Smooth muscle cell of the brain vasculature (primary cell): ENCODE measurements around the gene ARHGAP12.
"Not testable (repeated sequence)": the region's sequence is repeated elsewhere in the genome, so short reads cannot be mapped to it uniquely, and the experiment has no call there.

Experiments
- DNase-seq: peaks from one replicate; pipeline ENCODE4 v3.0.0-alpha.2; 2012; ENCODE audit warnings: low read depth, low spot score

The ARHGAP12 gene

GRCh38 chr10:31926765-31927564 lies 1.7 kb downstream of the ARHGAP12 start:
- no peak for DNase-seq

DNA sequence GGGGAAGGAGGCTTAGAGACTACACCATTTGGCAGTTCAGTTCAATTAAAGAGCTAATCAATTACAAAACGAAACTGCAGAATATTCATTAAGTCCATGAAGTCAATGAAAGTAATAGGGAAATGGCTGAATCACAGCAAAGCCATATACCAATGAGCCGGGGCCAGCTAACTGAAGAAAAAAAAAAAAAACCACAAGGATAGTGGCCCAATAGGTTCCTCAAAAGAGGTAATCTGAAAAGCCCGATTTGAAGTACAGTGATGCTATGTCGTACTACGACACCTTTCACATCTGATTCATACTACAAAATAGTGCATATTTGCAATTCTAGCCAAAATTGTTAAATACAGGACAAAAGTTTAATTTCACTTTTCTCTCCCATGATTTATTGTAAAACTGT lies 2.5 kb downstream of the ARHGAP12 start:
- no peak for DNase-seq

- DNase-seq = no peak
Measured at GRCh38 chr10:31924833-31925232, 3.8 kb downstream of the ARHGAP12 start.

DNA sequence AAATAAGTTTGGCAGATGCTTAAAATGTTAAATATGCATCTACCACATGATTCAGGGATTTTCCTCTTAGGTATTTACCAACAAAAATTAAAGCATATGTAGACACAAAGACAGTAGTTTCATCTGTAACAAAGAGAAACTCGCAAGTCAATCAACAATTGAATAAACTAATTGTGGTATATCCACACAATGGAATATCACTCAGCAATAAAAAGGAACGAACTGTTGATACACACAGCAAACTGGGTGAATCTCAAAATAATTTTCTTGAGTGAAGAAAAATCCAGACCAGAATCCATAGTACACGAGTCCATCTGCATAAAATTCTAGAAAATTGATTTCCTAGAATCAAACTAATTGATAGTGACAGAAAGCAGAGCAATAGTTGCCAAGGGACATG lies 5.2 kb downstream of the ARHGAP12 start:
- DNase-seq = no peak

DNA sequence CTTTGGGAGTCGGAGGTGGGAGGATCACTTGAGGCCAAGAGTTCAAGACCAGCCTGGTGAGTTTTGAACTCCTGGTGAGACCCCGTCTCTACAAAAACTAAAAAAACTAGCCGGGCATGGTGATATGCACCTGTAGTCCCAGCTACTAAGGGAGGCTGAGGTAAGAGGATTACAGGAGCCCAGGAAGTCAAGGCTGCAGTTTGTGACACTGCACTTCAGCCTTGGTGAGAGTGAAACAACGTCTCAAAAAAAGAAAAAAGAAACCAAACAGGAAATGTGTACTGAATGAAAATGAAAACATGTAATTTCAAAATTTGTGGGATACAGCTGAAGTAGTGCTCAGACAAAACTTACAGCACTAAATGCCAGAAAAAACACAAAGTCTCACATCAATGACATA lies 7.6 kb downstream of the ARHGAP12 start:
- no peak for DNase-seq

DNA sequence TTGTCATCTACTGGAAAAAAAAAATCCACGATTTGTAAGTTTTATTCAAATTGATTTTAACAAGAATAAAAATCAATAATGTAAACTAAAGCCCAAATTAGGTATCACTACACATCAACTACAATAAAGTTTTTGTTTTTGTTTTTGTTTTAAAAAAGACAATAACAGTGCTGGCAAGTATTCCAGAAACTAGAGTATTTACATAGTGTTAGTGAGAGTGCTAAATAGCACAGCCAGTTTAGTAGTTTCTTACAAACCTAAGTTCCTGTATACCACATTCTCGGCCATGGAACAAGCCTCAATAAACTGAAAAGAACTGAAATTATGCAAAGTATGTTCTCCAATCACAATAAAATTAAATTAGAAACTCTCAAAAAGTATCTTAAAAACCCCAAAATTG lies 8.1 kb downstream of the ARHGAP12 start:
- DNase-seq = no peak

DNA sequence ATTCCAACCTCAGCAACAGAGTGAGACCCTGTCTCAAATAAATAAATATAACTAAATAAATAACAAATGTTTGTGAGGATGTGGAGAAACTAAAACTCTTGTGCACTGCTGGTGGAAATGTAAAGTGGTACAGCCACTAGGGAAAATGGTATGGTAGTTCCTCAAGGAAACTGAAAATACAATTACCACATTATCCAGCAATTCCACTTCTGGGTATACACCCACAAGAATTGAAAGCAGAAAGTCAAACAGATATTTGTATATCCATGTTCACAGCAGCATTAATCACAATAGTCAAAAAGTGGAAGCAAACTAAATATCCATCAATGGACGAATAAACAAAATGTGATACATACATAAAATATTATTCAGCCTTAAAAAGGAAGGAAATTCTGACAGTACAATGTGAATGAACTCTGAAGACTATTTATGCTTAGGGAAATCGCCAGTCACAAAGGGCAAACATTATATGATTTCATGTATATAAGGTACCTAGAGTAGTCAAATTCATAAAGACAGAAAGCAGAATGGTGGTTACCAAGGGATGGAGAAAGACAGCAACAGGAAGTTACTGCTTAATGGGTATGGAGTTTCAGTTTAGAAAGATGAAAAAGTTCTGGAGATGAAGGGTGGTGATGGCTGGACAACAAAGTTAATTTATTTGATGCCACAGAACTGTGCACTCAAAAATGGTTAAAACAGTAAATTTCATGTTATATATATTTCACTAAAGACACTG lies 9.8 kb downstream of the ARHGAP12 start:
- DNase-seq = no peak

DNA sequence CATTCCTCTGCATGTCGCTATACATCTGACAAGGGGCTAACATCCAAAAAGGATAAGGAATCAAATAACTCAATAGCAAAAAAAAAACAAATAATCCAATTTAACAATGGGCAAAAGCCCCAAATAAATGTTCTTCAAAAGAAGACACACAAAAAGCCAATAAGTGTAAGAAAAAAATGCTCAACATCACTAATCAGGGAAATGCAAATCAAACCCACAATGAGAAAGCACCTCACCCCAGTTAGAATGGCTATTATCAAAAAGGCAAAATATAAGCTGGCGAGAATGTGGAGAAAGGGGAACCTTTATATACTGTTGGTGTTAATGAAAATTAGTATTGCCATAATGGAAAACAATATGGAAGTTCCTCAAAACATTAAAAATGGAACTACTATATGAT lies 14.3 kb downstream of the ARHGAP12 start:
- DNase-seq = no peak

GRCh38 chr10:31912898-31913850 lies 15.5 kb downstream of the ARHGAP12 start:
- no peak for DNase-seq

GRCh38 chr10:31912289-31912688 lies 16.3 kb downstream of the ARHGAP12 start:
- DNase-seq = no peak

- DNase-seq = no peak
Measured at GRCh38 chr10:31910016-31910415, 18.6 kb downstream of the ARHGAP12 start.

- DNase-seq = no peak
Measured at GRCh38 chr10:31908157-31908556, 20.5 kb downstream of the ARHGAP12 start.

- no peak for DNase-seq
Measured at GRCh38 chr10:31906039-31906438, 22.6 kb downstream of the ARHGAP12 start.

GRCh38 chr10:31905586-31905985 lies 23.0 kb downstream of the ARHGAP12 start:
- DNase-seq = no peak

DNA sequence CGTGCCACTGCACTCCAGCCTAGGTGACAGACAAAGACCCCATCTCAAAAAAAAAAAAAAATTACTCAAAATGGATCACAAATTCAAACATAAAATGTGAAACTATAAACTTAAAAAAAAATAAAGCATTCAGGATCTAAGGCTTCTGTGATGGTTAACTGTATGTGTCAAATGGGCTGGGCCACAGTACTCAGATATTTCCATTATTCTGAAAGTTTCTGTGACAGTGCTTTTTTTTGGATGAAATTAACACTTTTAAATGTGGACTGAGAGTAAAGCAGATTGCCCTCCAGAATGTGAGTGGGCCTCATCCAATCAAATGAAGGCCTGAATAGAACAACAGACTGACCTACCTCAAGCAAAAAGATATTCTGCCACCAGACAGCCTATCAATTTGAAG lies 26.0 kb downstream of the ARHGAP12 start:
- DNase-seq = no peak

GRCh38 chr10:31897506-31897905 lies 31.1 kb downstream of the ARHGAP12 start:
- no peak for DNase-seq

DNA sequence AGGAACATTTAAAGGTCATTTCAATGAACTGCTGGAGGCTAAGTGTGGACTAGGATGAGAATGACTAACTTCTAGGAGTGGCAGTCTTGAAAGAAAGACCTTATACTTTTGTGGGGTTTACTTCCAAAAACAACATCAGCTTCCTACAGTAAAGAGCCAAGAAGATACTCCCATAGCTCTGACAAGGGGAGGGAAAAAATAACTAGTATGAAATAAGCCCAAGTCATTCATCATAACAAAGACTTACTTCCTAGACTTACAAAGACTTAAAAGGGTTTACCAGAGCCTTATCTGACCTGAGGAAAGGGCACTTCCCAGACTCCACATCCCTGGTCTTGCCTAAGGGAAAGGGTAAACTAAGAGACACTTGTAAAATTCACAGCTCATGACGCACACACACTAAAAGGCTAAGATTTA lies 31.7 kb downstream of the ARHGAP12 start:
- peak; percentile 20 for DNase-seq

DNA sequence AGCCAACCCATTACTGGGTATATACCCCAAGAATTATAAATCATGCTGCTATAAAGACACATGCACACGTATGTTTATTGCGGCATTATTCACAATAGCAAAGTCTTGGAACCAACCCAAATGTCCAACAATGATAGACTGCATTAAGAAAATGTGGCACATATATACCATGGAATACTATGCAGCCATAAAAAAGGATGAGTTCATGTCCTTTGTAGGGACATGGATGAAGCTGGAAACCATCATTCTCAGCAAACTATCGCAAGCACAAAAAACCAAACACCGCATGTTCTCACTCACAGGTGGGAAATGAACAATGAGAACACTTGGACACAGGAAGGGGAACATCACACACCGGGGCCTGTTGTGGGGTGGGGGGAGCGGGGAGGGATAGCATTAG lies 32.9 kb downstream of the ARHGAP12 start:
- DNase-seq = not testable (repeated sequence)

DNA sequence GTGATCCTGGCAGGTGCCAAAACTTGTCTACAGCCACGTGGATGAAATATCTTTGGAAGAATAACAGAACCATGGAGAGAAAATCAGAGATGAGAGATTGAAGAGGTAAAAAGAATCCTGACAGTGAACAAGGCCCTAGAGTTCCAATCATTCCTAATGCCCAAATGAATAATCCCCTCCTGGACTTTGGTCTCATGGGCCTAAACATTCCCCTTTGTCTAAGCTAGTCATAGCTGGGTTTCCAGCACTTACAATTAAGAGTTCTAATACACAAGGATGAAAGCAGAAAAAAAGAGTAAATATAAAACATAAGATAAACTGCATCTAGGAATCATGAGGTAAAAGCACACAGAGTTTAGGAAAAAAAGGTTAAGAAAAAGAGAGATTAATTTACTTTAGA lies 40.2 kb downstream of the ARHGAP12 start:
- no peak for DNase-seq

GRCh38 chr10:31887850-31888249 lies 40.8 kb downstream of the ARHGAP12 start:
- no peak for DNase-seq

DNA sequence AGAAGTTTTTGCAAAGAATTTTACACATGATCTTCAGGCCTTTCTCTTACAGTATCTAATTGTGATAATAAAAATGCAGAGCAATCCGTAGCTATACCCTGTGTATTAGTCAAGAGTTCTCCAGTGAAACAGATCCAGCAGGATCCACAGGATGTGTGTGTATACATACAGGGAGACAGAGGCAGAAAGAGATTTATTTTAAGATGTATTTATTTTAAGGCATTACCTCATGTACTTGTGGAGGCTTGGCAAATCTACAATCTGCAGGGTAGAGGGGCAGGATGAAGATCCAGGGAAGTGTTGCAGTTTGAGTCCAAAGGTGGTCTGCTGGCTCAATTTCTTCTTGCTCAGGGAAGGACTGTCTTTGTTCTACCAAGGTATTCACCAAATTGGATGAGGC lies 41.7 kb downstream of the ARHGAP12 start:
- no peak for DNase-seq

DNA sequence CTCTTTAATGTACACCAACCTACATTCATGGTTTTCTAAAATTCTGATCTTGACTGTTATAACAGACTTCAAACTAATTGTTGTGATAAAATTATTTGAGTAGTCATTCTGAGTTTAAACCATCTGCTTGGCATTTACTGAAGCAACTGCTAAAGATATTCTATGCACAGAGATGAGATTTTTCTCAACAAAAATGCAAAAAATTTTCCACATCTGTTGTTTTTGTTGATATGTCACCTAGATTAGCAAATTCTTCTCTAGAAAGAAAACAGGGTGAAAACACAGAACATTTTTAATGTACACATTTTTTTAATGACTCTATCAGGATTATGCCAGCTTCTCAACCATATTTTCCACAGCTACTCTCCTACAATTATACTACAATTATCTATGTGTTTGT lies 42.7 kb downstream of the ARHGAP12 start:
- DNase-seq = no peak
